ENCODE measurements around the gene NOCT.

The NOCT gene

GRCh38 chr4:139084804-139085093 is 69.2 kb downstream of the NOCT start:
- H3K27ac ChIP-seq (ENCODE audit: low read length): peak overlapping the region; percentile 70
- no peaks in the 10 kb centered on the region for H3K36me3 ChIP-seq (ENCODE audit: control insufficient read depth in 1 of 2, insufficient read depth in 2 of 2, low read length in 2 of 2)
- H3K9me3 ChIP-seq (ENCODE audit: control insufficient read depth in 1 of 2, low read length in 2 of 2): no peaks in the 10 kb centered on the region
- H3K4me3 ChIP-seq (ENCODE audit: low read depth in 1 of 2, low read length in 2 of 2): peak overlapping the region; percentile 69 to 77
- no peaks in the 10 kb centered on the region for H3K27me3 ChIP-seq (ENCODE audit: low read depth, low read length)
- H3K4me1 ChIP-seq (ENCODE audit: control insufficient read depth in 1 of 2, insufficient read depth in 2 of 2, low read length in 2 of 2): peaks cover 14 to 30% of the 10 kb centered on the region in 2 donors

GRCh38 chr4:139085141-139085540 is 69.6 kb downstream of the NOCT start:
- Histone ChIP-seq H3K27ac (ENCODE audit: low read length) (peak overlapping the region; percentile 70), H3K36me3 (ENCODE audit: control insufficient read depth in 1 of 2, insufficient read depth in 2 of 2, low read length in 2 of 2) (no peaks in the 10 kb centered on the region), H3K4me3 (ENCODE audit: low read depth in 1 of 2, low read length in 2 of 2) (peak overlapping the region; percentile 69 to 77), H3K27me3 (ENCODE audit: low read depth, low read length) (no peaks in the 10 kb centered on the region), H3K4me1 (ENCODE audit: control insufficient read depth in 1 of 2, insufficient read depth in 2 of 2, low read length in 2 of 2) (peaks cover 14 to 27% of the 10 kb centered on the region in 2 donors), H3K9me3 (ENCODE audit: control insufficient read depth in 1 of 2, low read length in 2 of 2) (no peaks in the 10 kb centered on the region)

DNA sequence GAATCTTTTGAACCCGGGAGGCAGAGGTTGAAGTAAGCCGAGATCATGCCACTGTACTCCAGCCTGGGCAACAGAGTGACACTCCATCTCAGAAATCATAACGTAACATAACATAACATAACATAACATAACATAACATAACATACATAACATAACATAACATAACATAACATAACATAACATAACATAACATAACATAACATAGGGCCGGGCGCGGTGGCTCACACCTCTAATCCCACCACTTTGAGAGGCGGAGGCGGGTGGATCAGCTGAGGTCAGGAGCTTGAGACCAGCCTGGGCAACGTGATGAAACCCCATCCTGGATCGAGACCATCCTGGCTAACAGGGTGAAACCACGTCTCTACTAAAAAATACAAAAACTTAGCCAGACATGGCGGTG is 76.7 kb downstream of the NOCT start:
- Histone ChIP-seq H3K4me3 (ENCODE audit: low read depth in 1 of 2, low read length in 2 of 2) (no peak overlapping the region), H3K4me1 (ENCODE audit: control insufficient read depth in 1 of 2, insufficient read depth in 2 of 2, low read length in 2 of 2) (no peaks in the 10 kb centered on the region), H3K9me3 (ENCODE audit: control insufficient read depth in 1 of 2, low read length in 2 of 2) (no peaks in the 10 kb centered on the region)

More for the DNA sequence above, 76.7 kb downstream of the NOCT start:
- H3K36me3 ChIP-seq (ENCODE audit: control insufficient read depth in 1 of 2, insufficient read depth in 2 of 2, low read length in 2 of 2): no peaks in the 10 kb centered on the region
- no peak overlapping the region for H3K27ac ChIP-seq (ENCODE audit: low read length)
- H3K27me3 ChIP-seq (ENCODE audit: low read depth, low read length): no peaks in the 10 kb centered on the region
